B cell (primary cell): Measurements from ENCODE around the gene LRRC4. TPM values are rescaled to one million over a fixed set of nuclear protein-coding genes. Genes with fewer than 3 reads are reported as not detected.

Source experiments
- ATAC-seq: fragments of 200-7000 bp; cut with Tn5 transposase; one replicate; pipeline ENCODE4 v1.10.0; 2021; ENCODE audit warnings: low read depth, mild to moderate bottlenecking, moderate number of reproducible peaks, moderate library complexity
- CTCF ChIA-PET: fragments of 350-600 bp; sonication (Branson Sonifier 250); formaldehyde crosslinking; loops from one replicate; lab custom pipeline; 2021; ENCODE audit warnings: antibody characterized with exemption, inconsistent platforms; lab: Charles Lee
- POLR2A ChIA-PET: fragments of 350-600 bp; sonication (Branson Sonifier 250); formaldehyde crosslinking; loops from one replicate; lab custom pipeline; 2021; ENCODE audit warnings: antibody characterized with exemption; lab: Charles Lee
- DNase-seq: peaks from one replicate; pipeline ENCODE4 v3.0.0; 2013
- H2AFZ ChIP-seq: 2 replicates; pipeline ENCODE4 v1.6.1; 2012; ENCODE audit warnings: mild to moderate bottlenecking, low read depth, low read length; ENCODE audit not compliant: insufficient read depth, poor library complexity, severe bottlenecking
- H3K27ac ChIP-seq, 2 donors: 1 replicate in 1 of 2; 2 replicates in 1 of 2; pipeline ENCODE4 v1.5.1; 2012 to 2013; ENCODE audit warnings: low read length in 2 of 2, mild to moderate bottlenecking in 2 of 2, moderate library complexity in 1 of 2
- H3K27me3 ChIP-seq, 4 experiments: fragments of 200-600 bp in 1 of 4; sonication (generic) in 1 of 4; replicated peaks in 1 of 4; 1 replicate in 2 of 4; 2 replicates in 2 of 4; pipeline versions ENCODE4 v1.6.1 to v1.7.0; 2013 to 2016; ENCODE audit warnings: low read length in 3 of 4, mild to moderate bottlenecking in 2 of 4, mixed read lengths in 1 of 4, moderate library complexity in 1 of 4; ENCODE audit not compliant: insufficient read depth in 4 of 4, control insufficient read depth in 3 of 4; ENCODE audit errors: control extremely low read depth in 1 of 4
- H3K36me3 ChIP-seq, 2 experiments: replicated peaks in 1 of 2; 1 replicate in 1 of 2; 2 replicates in 1 of 2; pipeline versions ENCODE4 v1.6.1 to v1.7.1; 2013; ENCODE audit warnings: low read length in 1 of 2; ENCODE audit not compliant: insufficient read depth in 2 of 2, control insufficient read depth in 1 of 2; ENCODE audit errors: control extremely low read depth in 1 of 2, extremely low read depth in 1 of 2
- H3K4me1 ChIP-seq, 2 donors: fragments of 200-600 bp in 1 of 2; sonication (generic) in 1 of 2; 1 replicate in 1 of 2; 2 replicates in 1 of 2; pipeline versions ENCODE4 v1.5.1 to v1.6.1; 2013 to 2017; ENCODE audit warnings: low read length in 2 of 2; ENCODE audit not compliant: control insufficient read depth in 2 of 2, insufficient read depth in 2 of 2
- H3K4me2 ChIP-seq: replicated peaks from 2 replicates; pipeline ENCODE3; 2012; ENCODE audit warnings: mild to moderate bottlenecking, low read depth, low read length; ENCODE audit not compliant: poor library complexity, severe bottlenecking
- H3K4me3 ChIP-seq, 5 experiments: fragments of 200-600 bp in 1 of 5; sonication (generic) in 1 of 5; 1 replicate in 3 of 5; 2 replicates in 2 of 5; pipeline versions ENCODE4 v1.5.1 to v1.7.0; 2011 to 2016; ENCODE audit warnings: low read length in 4 of 5, mild to moderate bottlenecking in 4 of 5, low read depth in 2 of 5, control low read depth in 1 of 5, moderate library complexity in 1 of 5; ENCODE audit not compliant: insufficient read depth in 1 of 5; ENCODE audit errors: control extremely low read depth in 1 of 5, extremely low read depth in 1 of 5
- H3K79me2 ChIP-seq: fragments of 200-600 bp; sonication (generic); one replicate; pipeline ENCODE4 v1.6.0; 2016; ENCODE audit warnings: low read length; ENCODE audit not compliant: control insufficient read depth, insufficient read depth
- H3K9ac ChIP-seq: fragments of 200-600 bp; sonication (generic); 2 replicates; pipeline ENCODE4 v1.6.1; 2017; ENCODE audit warnings: mild to moderate bottlenecking, low read length, moderate library complexity
- H3K9me3 ChIP-seq, 3 donors: one replicate each; pipeline versions ENCODE4 v1.6.1 to v1.7.1; 2013; ENCODE audit warnings: low read length in 2 of 3; ENCODE audit not compliant: control insufficient read depth in 2 of 3, insufficient read depth in 1 of 3; ENCODE audit errors: control extremely low read depth in 1 of 3
- H4K20me1 ChIP-seq: 2 replicates; pipeline ENCODE4 v1.6.0; 2012; ENCODE audit warnings: mild to moderate bottlenecking, low read length; ENCODE audit not compliant: insufficient read depth, control insufficient read depth, poor library complexity, severe bottlenecking
- H3K27ac Mint-ChIP-seq: one replicate; pipeline ENCODE4 v1.8.0; 2021; ENCODE audit warnings: mixed read lengths
- H3K27me3 Mint-ChIP-seq: one replicate; pipeline ENCODE4 v1.8.0; 2021; ENCODE audit warnings: mixed read lengths
- H3K4me1 Mint-ChIP-seq: one replicate; pipeline ENCODE4 v1.8.0; 2021; ENCODE audit warnings: mixed read lengths
- H3K4me3 Mint-ChIP-seq: one replicate; pipeline ENCODE4 v1.8.0; 2021; ENCODE audit warnings: mixed read lengths
- H3K9me3 Mint-ChIP-seq: one replicate; pipeline ENCODE4 v1.8.0; 2022; ENCODE audit warnings: mixed read lengths; ENCODE audit not compliant: insufficient read depth
- CTCF ChIP-seq: fragments of 200-600 bp; IDR thresholded peaks from one replicate; pipeline ENCODE4 v1.8.0; 2022; ENCODE audit warnings: antibody characterized with exemption, mild to moderate bottlenecking
- EZH2 ChIP-seq: IDR thresholded peaks from 2 replicates; pipeline ENCODE4 v1.6.1; 2012; ENCODE audit warnings: borderline replicate concordance, low read depth, mild to moderate bottlenecking, moderate library complexity, low read length; ENCODE audit not compliant: insufficient read depth, poor library complexity, severe bottlenecking
- WGBS: methylation state at CpG from one replicate; pipeline ENCODE4 v1.1.5; 2013; ENCODE audit warnings: missing lambda C conversion rate; ENCODE audit not compliant: insufficient coverage; 5-methylcytosine and 5-hydroxymethylcytosine counted together
- intact Hi-C: fragments of 100-400 bp; cut with micrococcal nuclease; formaldehyde crosslinking; loops from one replicate; pipeline ENCODE4 v1.10.0; 2022
- polyA plus RNA-seq: library from polyadenylated mRNA; depleted of rRNA; stranded (reverse); fragments of >200 nt; gene quantifications from 2 replicates; pipeline ENCODE4 v1.2.3, GENCODE V29; 2012
- total RNA-seq, 2 donors: library from RNA; stranded (reverse); fragments of 120-200 nt in 1 of 2; gene quantifications; 1 replicate in 1 of 2; 2 replicates in 1 of 2; pipeline versions ENCODE4 v1.2.3 to v1.2.4, GENCODE V29; 2013 to 2022

The LRRC4 gene
- total and polyA plus RNA-seq, 2 donors (not counting 1 experiment from before 2014, with no cell fraction given), result 0.98 to 1.2 TPM

GRCh38 chr7:128035712-128036111, 4.5 kb upstream of the LRRC4 start:
- Histone ChIP-seq H3K9me3 (no peaks in the 10 kb centered on the region), H3K79me2 (peaks cover 9% of the 10 kb centered on the region), H3K9ac (no peak overlapping the region), H3K4me2 (no peak overlapping the region), H3K4me3 (no peak overlapping the region), H3K4me1 (peaks cover 9 to 30% of the 10 kb centered on the region in 2 donors), H3K36me3 (peaks cover 0 to 2% of the 10 kb centered on the region in 2 experiments), H4K20me1 (peaks cover 21% of the 10 kb centered on the region), H3K27ac (no peak overlapping the region), H3K27me3 (peaks cover 0 to 10% (median 0%) of the 10 kb centered on the region in 4 experiments), H2AFZ (no peak overlapping the region)
- POLR2A ChIA-PET, result no interaction called here
- DNase-seq, result no peak
- Mint-ChIP-seq H3K9me3 (no peaks in the 10 kb centered on the region), H3K27me3 (peaks cover 3% of the 10 kb centered on the region), H3K4me1 (peaks cover 26% of the 10 kb centered on the region), H3K4me3 (no peak overlapping the region), H3K27ac (no peak overlapping the region)
- WGBS, result 100% methylated on average over 3 of the region's 3 CpGs
- CTCF ChIA-PET, result interaction anchor here (0.9 to 3.5 kb wide), 3 partner anchors 173 to 327 kb away, joined by 3 to 14 read pairs (median 12); no protein-coding TSS in a partner anchor
- intact Hi-C loops, result loop anchor here (2.0 to 10.0 kb wide), 2 partner anchors 121 to 173 kb away; no protein-coding TSS in a partner anchor
- no peak for TF ChIP-seq EZH2
- no peak for TF ChIP-seq CTCF
- no peak for ATAC-seq

- H3K4me1 Mint-ChIP-seq, result peaks cover 31% of the 10 kb centered on the region
- Histone ChIP-seq H3K27ac (no peak overlapping the region), H3K4me1 (peaks cover 13 to 35% of the 10 kb centered on the region in 2 donors), H3K79me2 (peaks cover 14% of the 10 kb centered on the region), H3K9ac (no peak overlapping the region), H3K27me3 (peaks cover 0 to 18% (median 0%) of the 10 kb centered on the region in 4 experiments), H3K4me3 (no peak overlapping the region), H4K20me1 (peaks cover 29% of the 10 kb centered on the region), H2AFZ (no peak overlapping the region), H3K36me3 (peaks cover 0 to 2% of the 10 kb centered on the region in 2 experiments), H3K4me2 (no peak overlapping the region), H3K9me3 (peaks cover 0 to 4% (median 0%) of the 10 kb centered on the region in 3 donors)
- no peak for ATAC-seq
- WGBS, result no CpG with 5 or more reads among the region's 2 CpGs
- peaks cover 3% of the 10 kb centered on the region for H3K27me3 Mint-ChIP-seq
- DNase-seq, result no peak
- CTCF ChIA-PET, result interaction anchor here (1.7 to 3.5 kb wide), 2 partner anchors 174 to 326 kb away, joined by 12 to 14 read pairs; no protein-coding TSS in a partner anchor
- TF ChIP-seq EZH2 (no peak), CTCF (no peak)
- no peaks in the 10 kb centered on the region for H3K9me3 Mint-ChIP-seq
- POLR2A ChIA-PET, result no interaction called here
- intact Hi-C loops, result loop anchor here (2.0 to 10.0 kb wide), 3 partner anchors 67 to 174 kb away; no protein-coding TSS in a partner anchor
- H3K4me3 Mint-ChIP-seq, result no peak overlapping the region
- no peak overlapping the region for H3K27ac Mint-ChIP-seq
Observed at GRCh38 chr7:128034825-128035224, 3.6 kb upstream of the LRRC4 start.
